Spleen (tissue), 7 donors: ENCODE data around the gene PCDHGC4.

Experiments used
- CTCF ChIP-seq, 11 experiments: fragments of 200-600 bp in 7 of 11; fragments of 450-650 bp in 4 of 11; sonication (generic) in 4 of 11; IDR thresholded peaks in 8 of 11; conservative IDR thresholded peaks in 3 of 11; 1 replicate in 7 of 11; 2 replicates in 4 of 11; pipeline versions ENCODE4 v1.4.0 to v1.8.0; 2016 to 2021; ENCODE audit warnings: antibody characterized with exemption in 11 of 11, inconsistent platforms in 4 of 11, mild to moderate bottlenecking in 1 of 11
- POLR2A ChIP-seq, 3 donors: fragments of 450-650 bp; IDR thresholded peaks; one replicate each; pipeline ENCODE4 v1.5.1; 2017; ENCODE audit warnings: antibody characterized with exemption in 3 of 3, mild to moderate bottlenecking in 1 of 3
- POLR2AphosphoS5 ChIP-seq, 3 donors: sonication (generic); formaldehyde crosslinking; IDR thresholded peaks; one replicate each; pipeline ENCODE4 v1.5.1; 2017; ENCODE audit warnings: antibody characterized with exemption in 3 of 3
- donor health status: DM: no; HTN: no; CAD: no; lungs with moderate emphysema.
- donor health status: DM: no; HTN: no; CAD: no.
- donor health status: DM: no; HTN: no; CAD: no.

GRCh38 chr5:141508440-141508797 lies 23.6 kb downstream of the PCDHGC4 start:
- TF ChIP-seq CTCF (IDR thresholded peaks at IDR 0.05 in 8 of 11, conservative IDR thresholded peaks at IDR 0.05 in 3 of 11) (no peak), POLR2AphosphoS5 (IDR thresholded peaks at IDR 0.05) (no peak), POLR2A (IDR thresholded peaks at IDR 0.05) (no peak)
